ENCODE measurements around the gene TUFM.

GRCh38 chr16:28886945-28887344, 40.8 kb upstream of the TUFM start:
- TF ChIP-seq, protein P1, sequence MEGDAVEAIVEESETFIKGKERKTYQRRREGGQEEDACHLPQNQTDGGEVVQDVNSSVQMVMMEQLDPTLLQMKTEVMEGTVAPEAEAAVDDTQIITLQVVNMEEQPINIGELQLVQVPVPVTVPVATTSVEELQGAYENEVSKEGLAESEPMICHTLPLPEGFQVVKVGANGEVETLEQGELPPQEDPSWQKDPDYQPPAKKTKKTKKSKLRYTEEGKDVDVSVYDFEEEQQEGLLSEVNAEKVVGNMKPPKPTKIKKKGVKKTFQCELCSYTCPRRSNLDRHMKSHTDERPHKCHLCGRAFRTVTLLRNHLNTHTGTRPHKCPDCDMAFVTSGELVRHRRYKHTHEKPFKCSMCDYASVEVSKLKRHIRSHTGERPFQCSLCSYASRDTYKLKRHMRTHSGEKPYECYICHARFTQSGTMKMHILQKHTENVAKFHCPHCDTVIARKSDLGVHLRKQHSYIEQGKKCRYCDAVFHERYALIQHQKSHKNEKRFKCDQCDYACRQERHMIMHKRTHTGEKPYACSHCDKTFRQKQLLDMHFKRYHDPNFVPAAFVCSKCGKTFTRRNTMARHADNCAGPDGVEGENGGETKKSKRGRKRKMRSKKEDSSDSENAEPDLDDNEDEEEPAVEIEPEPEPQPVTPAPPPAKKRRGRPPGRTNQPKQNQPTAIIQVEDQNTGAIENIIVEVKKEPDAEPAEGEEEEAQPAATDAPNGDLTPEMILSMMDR (IDR thresholded peaks at IDR 0.05), result no peak
- no peak for TF ChIP-seq POLR2A (IDR thresholded peaks at IDR 0.05; ENCODE audit: low read depth)

All from esophagus muscularis mucosa (tissue), 3 donors.